Measurements from ENCODE around the gene NUDT4. TPM values are rescaled to one million over a fixed set of nuclear protein-coding genes. Genes with fewer than 3 reads are reported as not detected.
A peak's percentile ranks its signal among the peaks of the same experiment; 100 is the strongest.

Gene NUDT4
- polyA plus RNA-seq (2012; ENCODE audit: missing spikeins) = 84.4 TPM

DNA sequence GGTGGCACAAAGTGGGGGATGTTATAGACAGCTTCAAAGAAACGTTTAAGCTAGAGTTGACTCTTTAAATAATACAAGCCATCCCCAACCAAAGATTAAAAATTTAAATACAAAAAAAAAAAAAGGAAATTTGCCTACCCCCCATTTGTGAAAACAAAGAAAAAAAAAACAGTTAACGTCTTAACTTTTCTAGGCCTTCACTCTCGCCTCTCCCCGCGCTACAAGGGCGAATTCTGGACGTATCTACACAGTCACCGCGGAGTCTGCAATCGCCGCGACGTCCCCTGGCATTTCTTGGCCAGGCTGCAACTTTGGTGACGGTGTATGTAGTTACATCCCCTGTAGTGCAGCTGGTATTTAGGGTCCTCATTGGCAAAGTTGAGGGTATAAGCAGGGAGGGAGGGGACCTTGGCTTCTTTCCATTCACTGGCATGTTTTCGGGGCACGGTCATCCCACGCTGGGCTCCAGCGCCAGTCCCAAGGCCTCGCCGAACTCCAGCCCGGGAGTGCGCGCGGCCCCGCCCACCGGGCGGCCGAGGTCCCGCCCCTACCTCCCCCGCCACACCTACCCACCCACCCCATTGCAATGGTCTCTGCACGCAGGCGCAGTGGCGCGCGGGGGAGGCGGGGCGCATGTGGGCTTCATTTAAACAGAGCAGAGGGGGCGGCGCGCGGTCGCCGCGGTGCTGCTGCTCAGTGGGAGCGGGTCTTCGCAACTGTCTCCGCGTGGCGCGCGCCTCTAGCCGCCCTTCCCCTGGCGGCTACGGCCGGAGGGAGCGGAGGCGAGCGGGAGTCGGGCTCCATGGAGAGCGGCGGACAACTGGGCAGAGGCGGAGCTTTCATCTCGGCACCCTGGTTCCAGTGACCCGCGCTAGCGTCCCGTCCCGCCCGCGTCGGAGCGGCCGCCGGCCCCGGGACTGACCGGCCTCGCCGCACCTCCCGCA is at the start of gene NUDT4:
TSS of gene NUDT4 (plus strand) at position 674 of the 944 bp plus-strand sequence. CDS start 398 bp downstream, outside the sequence.
- TF ChIP-seq POLR2A (IDR thresholded peaks at IDR 0.05; ENCODE audit: low read depth, low read length) = peak; percentile 81
- peak; percentile 65; the same call in 1 of the 2 replicates for TF ChIP-seq TAF1 (IDR thresholded peaks at IDR 0.05; ENCODE audit: borderline replicate concordance, low read depth, low read length)
- TF ChIP-seq POLR2AphosphoS5 (IDR thresholded peaks at IDR 0.05; ENCODE audit: low read depth, low read length) = peak; percentile 65
- FAIRE-seq = peak; percentile 100

DNA sequence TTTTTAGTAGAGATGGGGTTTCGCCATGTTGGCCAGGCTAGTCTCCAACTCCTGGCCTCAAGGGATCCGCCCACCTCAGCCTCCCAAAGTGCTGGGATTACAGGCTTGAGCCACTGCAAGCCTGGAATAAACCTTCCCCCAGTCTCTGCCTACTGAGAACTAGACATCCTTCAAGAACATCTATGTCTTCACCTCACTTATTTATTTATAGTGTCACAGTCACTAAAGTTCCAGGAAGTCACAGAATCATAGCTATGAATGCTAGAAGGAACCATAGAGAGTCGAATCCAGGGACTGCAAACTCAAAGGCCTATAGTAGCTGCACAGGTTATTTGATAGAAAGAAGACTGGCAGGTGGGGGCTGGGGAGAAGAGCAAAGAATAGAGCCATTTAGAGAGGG is 44.7 kb upstream of the NUDT4 start:
- TF ChIP-seq POLR2A (IDR thresholded peaks at IDR 0.05; ENCODE audit: low read depth, low read length) (no peak), POLR2AphosphoS5 (IDR thresholded peaks at IDR 0.05; ENCODE audit: low read depth, low read length) (no peak), TAF1 (IDR thresholded peaks at IDR 0.05; ENCODE audit: borderline replicate concordance, low read depth, low read length) (no peak)
- FAIRE-seq = no peak
- no peak for DNase-seq (ENCODE audit: insufficient read length)

More for the DNA sequence above, at the start of gene NUDT4:
- peak; percentile 86 for DNase-seq (ENCODE audit: insufficient read length)

DNA sequence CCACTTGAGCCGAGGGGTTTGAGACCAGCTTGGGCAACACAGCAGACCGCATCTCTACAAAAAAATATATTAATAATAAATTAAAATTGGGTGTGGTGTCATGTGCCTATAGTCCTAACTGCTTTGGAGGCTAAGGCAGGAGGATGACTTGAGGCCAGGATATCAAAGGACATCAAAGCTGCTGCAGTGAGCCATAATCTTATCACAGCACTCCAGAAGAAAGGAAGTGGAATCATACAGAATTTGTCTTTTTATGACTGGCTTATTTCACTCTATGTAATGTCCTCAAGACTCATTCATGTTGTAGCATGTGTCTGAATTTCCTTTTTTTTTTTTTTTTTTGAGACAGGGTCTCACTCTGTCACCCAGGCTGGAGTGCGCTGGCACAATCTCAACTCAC is 43.9 kb upstream of the NUDT4 start:
- FAIRE-seq (no peak), DNase-seq (ENCODE audit: insufficient read length) (no peak)
- TF ChIP-seq TAF1 (IDR thresholded peaks at IDR 0.05; ENCODE audit: borderline replicate concordance, low read depth, low read length) (no peak), POLR2A (IDR thresholded peaks at IDR 0.05; ENCODE audit: low read depth, low read length) (no peak), POLR2AphosphoS5 (IDR thresholded peaks at IDR 0.05; ENCODE audit: low read depth, low read length) (no peak)

DNA sequence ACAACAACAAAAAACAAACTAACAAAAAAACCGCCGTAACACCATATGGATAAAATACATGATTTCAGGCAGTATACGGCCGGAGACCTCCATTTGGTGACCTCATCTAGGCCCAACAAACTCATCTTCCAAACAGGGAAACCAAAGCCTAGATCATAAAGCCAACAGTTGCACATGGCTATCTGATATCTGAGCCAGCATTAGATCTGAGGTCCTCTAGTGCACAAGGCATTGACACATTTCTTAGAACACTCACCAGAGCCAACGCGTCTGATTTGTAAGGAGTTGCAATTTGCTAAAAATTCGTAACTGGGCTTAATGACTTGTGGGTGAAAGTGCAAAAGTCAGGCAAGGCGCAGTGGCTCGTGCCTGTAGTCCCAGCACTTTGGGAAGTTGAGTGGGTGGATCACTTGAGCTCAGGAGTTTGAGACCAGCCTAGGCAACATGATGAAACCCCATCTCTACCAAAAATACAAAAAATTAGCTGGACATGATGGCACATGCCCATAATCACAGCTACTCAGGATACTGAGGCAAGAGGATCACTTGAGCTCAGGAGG is 42.0 kb upstream of the NUDT4 start:
- no peak for TF ChIP-seq TAF1 (IDR thresholded peaks at IDR 0.05; ENCODE audit: borderline replicate concordance, low read depth, low read length)
- TF ChIP-seq POLR2A (IDR thresholded peaks at IDR 0.05; ENCODE audit: low read depth, low read length) = no peak
- TF ChIP-seq POLR2AphosphoS5 (IDR thresholded peaks at IDR 0.05; ENCODE audit: low read depth, low read length) = no peak
- FAIRE-seq (no peak), DNase-seq (ENCODE audit: insufficient read length) (no peak)

DNA sequence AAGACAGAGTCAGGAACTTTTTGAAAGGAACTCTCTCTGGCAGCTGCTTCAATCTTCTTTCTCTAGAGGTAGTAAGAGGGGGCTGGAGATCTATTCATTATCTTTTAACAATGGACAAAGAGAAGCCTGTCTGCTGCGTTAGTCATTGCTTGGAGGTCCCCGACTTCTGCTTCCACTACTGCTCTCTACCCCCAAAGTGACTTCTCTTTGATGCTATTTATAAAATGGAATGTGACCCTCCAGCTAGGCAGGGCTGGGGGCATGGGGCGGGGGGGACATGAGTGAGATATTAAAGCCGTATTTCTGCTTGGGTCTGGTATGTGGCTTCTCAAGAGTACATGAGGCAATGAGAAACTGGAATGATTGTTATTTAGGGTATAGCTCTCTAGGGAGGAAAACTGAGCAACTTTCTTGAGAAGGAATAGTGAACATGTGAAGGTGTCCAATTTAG is 41.4 kb upstream of the NUDT4 start:
- no peak for FAIRE-seq
- no peak for DNase-seq (ENCODE audit: insufficient read length)
- no peak for TF ChIP-seq TAF1 (IDR thresholded peaks at IDR 0.05; ENCODE audit: borderline replicate concordance, low read depth, low read length)
- no peak for TF ChIP-seq POLR2A (IDR thresholded peaks at IDR 0.05; ENCODE audit: low read depth, low read length)
- TF ChIP-seq POLR2AphosphoS5 (IDR thresholded peaks at IDR 0.05; ENCODE audit: low read depth, low read length) = no peak

DNA sequence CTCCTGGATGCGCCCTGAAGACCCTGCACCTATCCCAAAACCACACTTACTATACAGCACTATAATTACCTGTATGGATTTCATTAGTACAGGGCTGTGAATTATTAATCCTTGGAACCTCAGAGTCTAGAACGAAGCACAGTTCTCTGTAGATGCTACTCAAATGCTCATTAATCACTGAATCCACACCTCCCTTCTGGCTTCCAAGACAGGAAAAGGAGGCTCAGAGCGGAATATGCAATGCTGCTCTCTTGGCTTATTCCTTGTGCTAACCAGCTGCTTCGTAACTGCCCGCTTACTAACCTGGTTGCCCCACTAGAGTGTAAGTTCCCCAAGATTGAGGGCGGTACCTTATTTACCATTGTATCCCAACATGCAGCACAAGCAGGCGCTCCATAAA is 39.1 kb upstream of the NUDT4 start:
- no peak for FAIRE-seq
- no peak for TF ChIP-seq POLR2A (IDR thresholded peaks at IDR 0.05; ENCODE audit: low read depth, low read length)
- TF ChIP-seq TAF1 (IDR thresholded peaks at IDR 0.05; ENCODE audit: borderline replicate concordance, low read depth, low read length) = no peak
- no peak for TF ChIP-seq POLR2AphosphoS5 (IDR thresholded peaks at IDR 0.05; ENCODE audit: low read depth, low read length)
- no peak for DNase-seq (ENCODE audit: insufficient read length)

DNA sequence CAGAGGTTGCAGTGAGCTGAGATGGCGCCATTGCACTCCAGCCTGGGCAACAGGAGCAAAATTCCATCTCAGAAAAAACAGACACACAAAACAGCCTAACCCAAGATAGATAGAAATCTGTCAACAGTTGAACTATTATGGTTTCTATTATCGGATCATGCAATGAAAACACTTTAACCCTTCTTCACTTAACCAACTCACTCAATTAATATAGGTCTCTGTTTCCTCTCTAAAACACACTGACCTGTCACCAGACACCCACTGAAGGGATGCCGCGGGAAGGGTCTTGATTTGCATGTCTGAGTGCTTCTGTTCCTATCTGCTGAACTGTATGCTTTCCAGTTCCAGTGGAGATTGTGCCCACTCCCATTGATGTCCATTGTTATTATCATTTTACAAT is 38.0 kb upstream of the NUDT4 start:
- DNase-seq (ENCODE audit: insufficient read length) = no peak
- FAIRE-seq = no peak
- TF ChIP-seq POLR2AphosphoS5 (IDR thresholded peaks at IDR 0.05; ENCODE audit: low read depth, low read length) = no peak
- no peak for TF ChIP-seq POLR2A (IDR thresholded peaks at IDR 0.05; ENCODE audit: low read depth, low read length)
- no peak for TF ChIP-seq TAF1 (IDR thresholded peaks at IDR 0.05; ENCODE audit: borderline replicate concordance, low read depth, low read length)

DNA sequence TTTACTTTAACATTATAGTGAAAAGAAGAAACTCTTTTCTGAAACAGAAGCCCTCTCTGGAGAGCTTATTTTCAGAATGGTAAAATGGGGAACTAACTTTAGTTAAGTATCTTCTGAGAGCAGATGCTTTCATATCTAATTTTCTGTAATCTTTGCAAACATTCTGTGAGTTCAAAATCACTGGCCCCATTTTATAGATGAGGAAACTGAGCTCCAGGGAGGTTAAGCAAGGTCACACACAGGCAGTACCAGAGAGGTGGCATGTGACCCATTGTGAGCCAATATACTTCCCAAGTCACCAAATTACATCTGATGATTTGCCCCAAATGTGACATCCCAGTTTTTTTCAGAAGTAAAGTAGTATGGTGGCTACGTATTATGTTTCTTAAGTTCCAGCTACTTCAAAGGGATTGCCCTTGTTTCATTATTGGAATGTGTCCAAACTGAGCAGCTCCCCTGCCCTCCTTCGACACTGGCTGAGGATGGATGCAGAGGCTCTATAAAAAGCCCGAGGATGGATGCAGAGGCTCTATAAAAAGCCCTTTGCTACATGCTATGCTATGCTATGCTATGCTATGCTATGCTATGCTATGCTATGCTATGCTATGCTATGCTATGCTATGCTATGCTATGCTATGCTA is 36.2 kb upstream of the NUDT4 start:
- DNase-seq (ENCODE audit: insufficient read length) (no peak), FAIRE-seq (no peak)
- TF ChIP-seq POLR2AphosphoS5 (IDR thresholded peaks at IDR 0.05; ENCODE audit: low read depth, low read length) (no peak), POLR2A (IDR thresholded peaks at IDR 0.05; ENCODE audit: low read depth, low read length) (no peak), TAF1 (IDR thresholded peaks at IDR 0.05; ENCODE audit: borderline replicate concordance, low read depth, low read length) (no peak)

DNA sequence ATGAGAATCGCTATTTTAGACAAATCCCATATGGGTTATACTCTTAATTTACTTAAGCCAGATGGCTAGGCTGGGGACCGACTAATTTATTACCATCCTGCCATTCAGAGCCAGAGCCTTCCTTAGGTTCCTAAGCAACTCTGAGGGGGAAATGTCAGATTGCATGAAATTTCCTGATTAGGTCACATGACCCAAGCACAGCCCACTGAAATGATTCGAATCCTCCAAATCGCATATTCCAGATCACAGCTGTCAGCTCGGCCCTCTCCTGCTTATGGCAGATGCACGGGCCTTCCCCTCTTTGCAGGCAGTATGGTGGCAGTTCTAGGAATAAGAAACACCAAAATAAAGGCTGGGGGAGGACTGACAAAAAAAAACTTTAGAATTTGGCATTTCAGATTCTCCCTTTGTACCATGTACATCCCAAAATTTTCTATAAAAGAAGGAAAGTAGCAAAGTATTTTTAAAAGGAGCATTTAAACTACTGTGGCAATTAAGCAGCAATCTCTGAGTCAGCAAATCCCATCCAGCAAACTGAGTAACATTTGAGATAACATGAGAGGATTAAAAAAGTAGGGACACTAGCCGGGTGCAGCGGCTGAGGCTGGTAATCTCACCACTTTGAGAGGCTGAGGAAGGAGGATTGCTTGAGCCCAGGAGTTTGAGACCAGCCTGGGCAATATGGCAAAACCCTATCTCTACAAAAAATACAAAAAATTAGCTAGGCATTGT is 30.5 kb upstream of the NUDT4 start:
- no peak for TF ChIP-seq POLR2AphosphoS5 (IDR thresholded peaks at IDR 0.05; ENCODE audit: low read depth, low read length)
- TF ChIP-seq POLR2A (IDR thresholded peaks at IDR 0.05; ENCODE audit: low read depth, low read length) = no peak
- no peak for TF ChIP-seq TAF1 (IDR thresholded peaks at IDR 0.05; ENCODE audit: borderline replicate concordance, low read depth, low read length)
- DNase-seq (ENCODE audit: insufficient read length) (no peak), FAIRE-seq (no peak)

DNA sequence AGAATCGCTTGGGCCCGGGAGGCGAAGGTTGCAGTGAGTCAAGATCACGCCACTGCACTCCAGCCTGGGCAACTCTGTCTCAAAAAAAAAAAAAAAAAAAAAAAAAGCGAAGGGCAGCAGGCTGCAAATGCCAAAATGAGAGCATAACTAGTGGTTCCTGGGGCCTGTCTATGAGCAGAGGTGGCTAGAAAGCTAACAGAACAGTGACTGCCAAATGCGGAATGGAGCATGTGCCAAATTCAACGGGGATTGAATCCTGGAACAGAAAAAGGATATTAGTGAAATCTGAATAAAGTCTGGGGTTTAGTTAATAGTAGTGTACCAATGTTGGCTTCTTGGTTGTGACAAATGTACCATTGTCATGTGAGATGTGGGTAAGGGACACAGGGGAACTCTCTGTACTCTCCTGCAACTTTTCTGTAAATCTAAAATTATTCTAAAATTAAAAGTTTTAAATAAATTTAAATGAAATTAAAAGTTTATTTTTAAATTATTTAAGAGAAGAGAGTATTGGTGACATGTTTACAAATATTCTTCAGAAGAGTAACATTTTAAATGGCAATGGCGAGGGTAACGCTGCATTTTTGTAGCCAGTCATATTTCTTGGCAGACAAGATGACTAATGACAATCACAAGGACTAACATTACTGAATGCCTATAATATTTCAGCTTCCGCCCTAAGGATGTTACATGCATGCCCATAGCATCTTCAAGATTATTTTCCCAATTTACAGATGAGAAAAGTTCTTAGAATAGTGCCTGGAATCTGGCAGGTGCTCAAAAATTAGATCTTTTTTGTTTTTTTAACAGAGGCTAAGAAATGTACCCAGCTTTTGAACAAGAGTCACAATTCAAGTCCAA is 28.9 kb upstream of the NUDT4 start:
- FAIRE-seq = no peak
- no peak for DNase-seq (ENCODE audit: insufficient read length)
- no peak for TF ChIP-seq POLR2A (IDR thresholded peaks at IDR 0.05; ENCODE audit: low read depth, low read length)
- TF ChIP-seq TAF1 (IDR thresholded peaks at IDR 0.05; ENCODE audit: borderline replicate concordance, low read depth, low read length) = no peak
- no peak for TF ChIP-seq POLR2AphosphoS5 (IDR thresholded peaks at IDR 0.05; ENCODE audit: low read depth, low read length)

Measured in GM12892 (cell line).